Calu3 (cell line): ENCODE results near the gene SYT13. TPM values are rescaled to one million over a fixed set of nuclear protein-coding genes. Genes with fewer than 3 reads are reported as not detected.

ENCODE experiments used
- BruUV-seq: library from RNA; stranded (reverse); fragments of 400-500 nt; replicated peaks from 2 replicates; lab custom pipeline; 2021; lab: Mats Ljungman, UMichigan
- CTCF ChIA-PET: fragments of 300-600 bp; sonication (Branson Sonifier 250); formaldehyde crosslinking; loops from one replicate; lab custom pipeline; 2022; ENCODE audit warnings: antibody characterized with exemption; lab: Charles Lee
- DNase-seq: peaks from one replicate; pipeline ENCODE4 v3.0.0; 2022
- H3K27ac Mint-ChIP-seq: one replicate; pipeline ENCODE4 v1.8.0; 2022; ENCODE audit warnings: mixed read lengths; ENCODE audit not compliant: unreplicated experiment
- H3K27me3 Mint-ChIP-seq: one replicate; pipeline ENCODE4 v1.8.0; 2022; ENCODE audit warnings: mixed read lengths; ENCODE audit not compliant: unreplicated experiment
- H3K36me3 Mint-ChIP-seq: one replicate; pipeline ENCODE4 v1.8.0; 2022; ENCODE audit warnings: mild to moderate bottlenecking, moderate library complexity, mixed read lengths; ENCODE audit not compliant: insufficient read depth, unreplicated experiment
- H3K4me1 Mint-ChIP-seq: one replicate; pipeline ENCODE4 v1.8.0; 2022; ENCODE audit warnings: mild to moderate bottlenecking, low read depth, mixed read lengths; ENCODE audit not compliant: unreplicated experiment
- H3K4me3 Mint-ChIP-seq: one replicate; pipeline ENCODE4 v1.8.0; 2022; ENCODE audit warnings: mild to moderate bottlenecking, low read depth, moderate library complexity, mixed read lengths; ENCODE audit not compliant: unreplicated experiment
- H3K9me3 Mint-ChIP-seq: one replicate; pipeline ENCODE4 v1.8.0; 2022; ENCODE audit warnings: low read depth, mixed read lengths; ENCODE audit not compliant: unreplicated experiment
- intact Hi-C: fragments of 100-400 bp; cut with micrococcal nuclease; formaldehyde crosslinking; loops from one replicate; pipeline ENCODE4 v1.10.0; 2022; ENCODE audit not compliant: unreplicated experiment
- total RNA-seq: library from RNA; stranded (reverse); gene quantifications from 2 replicates; pipeline ENCODE4 v1.2.3, GENCODE V29; 2022
- TF ChIP-seq, protein P1 (sequence below): fragments of 200-600 bp; IDR thresholded peaks from one replicate; pipeline ENCODE4 v1.8.0; 2022; ENCODE audit warnings: antibody characterized with exemption; ENCODE audit not compliant: unreplicated experiment

SYT13 gene
- total RNA-seq, 1 experiment from 2014 or later: 36.8 TPM

- TF ChIP-seq, protein P1, sequence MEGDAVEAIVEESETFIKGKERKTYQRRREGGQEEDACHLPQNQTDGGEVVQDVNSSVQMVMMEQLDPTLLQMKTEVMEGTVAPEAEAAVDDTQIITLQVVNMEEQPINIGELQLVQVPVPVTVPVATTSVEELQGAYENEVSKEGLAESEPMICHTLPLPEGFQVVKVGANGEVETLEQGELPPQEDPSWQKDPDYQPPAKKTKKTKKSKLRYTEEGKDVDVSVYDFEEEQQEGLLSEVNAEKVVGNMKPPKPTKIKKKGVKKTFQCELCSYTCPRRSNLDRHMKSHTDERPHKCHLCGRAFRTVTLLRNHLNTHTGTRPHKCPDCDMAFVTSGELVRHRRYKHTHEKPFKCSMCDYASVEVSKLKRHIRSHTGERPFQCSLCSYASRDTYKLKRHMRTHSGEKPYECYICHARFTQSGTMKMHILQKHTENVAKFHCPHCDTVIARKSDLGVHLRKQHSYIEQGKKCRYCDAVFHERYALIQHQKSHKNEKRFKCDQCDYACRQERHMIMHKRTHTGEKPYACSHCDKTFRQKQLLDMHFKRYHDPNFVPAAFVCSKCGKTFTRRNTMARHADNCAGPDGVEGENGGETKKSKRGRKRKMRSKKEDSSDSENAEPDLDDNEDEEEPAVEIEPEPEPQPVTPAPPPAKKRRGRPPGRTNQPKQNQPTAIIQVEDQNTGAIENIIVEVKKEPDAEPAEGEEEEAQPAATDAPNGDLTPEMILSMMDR: no peak
- Mint-ChIP-seq H3K9me3 (no peaks in the 10 kb centered on the region), H3K4me1 (no peaks in the 10 kb centered on the region), H3K27me3 (peaks cover 54% of the 10 kb centered on the region), H3K36me3 (no peaks in the 10 kb centered on the region), H3K4me3 (no peak overlapping the region), H3K27ac (no peak overlapping the region)
- no peak for DNase-seq
- CTCF ChIA-PET: interaction anchor here (1.2 kb wide), 1 partner anchor 382 kb away, joined by 3 read pairs; no protein-coding TSS in a partner anchor
- intact Hi-C loops: no loop called here
- no TSS peak for BruUV-seq
These were observed 32.4 kb upstream of the SYT13 start for GRCh38 chr11:45318516-45318915.

DNA sequence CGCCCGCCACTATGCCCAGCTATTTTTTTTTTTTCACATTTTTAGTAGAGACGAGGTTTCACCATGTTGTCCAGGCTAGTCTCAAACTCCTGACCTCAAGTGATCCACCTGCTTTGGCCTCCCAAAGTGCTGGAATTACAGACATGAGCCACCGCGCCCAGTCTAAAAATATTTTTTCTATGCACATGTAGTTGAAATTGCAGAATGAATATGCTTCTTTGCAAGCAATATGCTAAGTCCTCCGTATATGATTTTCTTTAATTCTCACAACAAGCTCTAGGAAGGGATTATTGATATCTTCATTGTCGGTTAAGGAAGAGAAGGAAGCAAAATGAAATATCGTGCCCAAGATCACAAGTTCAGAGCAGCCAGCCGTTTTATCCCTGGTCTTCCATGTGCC, 30.1 kb upstream of the SYT13 start:
- Mint-ChIP-seq H3K27me3 (peaks cover 42% of the 10 kb centered on the region), H3K4me3 (no peak overlapping the region), H3K9me3 (no peaks in the 10 kb centered on the region), H3K27ac (no peak overlapping the region), H3K36me3 (no peaks in the 10 kb centered on the region), H3K4me1 (no peaks in the 10 kb centered on the region)
- no TSS peak for BruUV-seq
- DNase-seq: no peak
- intact Hi-C loops: no loop called here
- CTCF ChIA-PET: no interaction called here
- TF ChIP-seq, protein P1: no peak

GRCh38 chr11:45314900-45315299, 28.8 kb upstream of the SYT13 start:
- intact Hi-C loops: no loop called here
- H3K27me3 Mint-ChIP-seq: peaks cover 46% of the 10 kb centered on the region
- TF ChIP-seq, protein P1: no peak

DNA sequence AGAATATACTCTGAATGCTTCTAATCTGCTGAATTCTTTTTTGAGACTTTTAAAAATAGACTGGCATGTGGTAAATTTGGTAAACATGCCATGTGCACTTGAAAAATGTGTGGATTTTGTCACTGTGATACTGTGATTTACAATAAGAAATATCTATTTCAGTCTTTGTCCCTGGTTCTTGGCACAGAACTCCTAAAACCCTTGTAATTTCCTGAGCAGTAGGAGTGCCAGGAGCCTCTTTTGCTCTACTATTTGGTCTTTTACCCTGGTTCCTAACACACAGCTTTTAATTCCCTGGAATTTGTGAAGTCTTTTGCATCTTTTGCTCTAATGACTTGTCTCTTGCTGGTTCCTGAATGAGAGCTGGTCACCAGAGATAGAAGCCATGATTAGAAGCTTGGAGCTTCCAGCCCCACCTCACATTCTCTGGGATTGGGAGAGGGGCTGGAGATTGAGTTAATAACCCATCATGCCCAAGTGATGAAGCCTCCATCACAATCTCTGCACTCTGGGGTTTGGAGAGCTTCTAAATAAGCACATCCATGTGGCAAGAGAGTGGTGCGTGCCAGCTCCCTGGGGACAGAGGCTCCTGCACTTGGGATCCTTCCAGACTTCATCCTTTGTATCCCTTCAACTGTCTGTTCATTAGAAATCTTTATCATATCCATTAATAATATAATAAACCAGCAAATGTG, 27.2 kb upstream of the SYT13 start:
- no peak overlapping the region for H3K4me3 Mint-ChIP-seq
- no peaks in the 10 kb centered on the region for H3K36me3 Mint-ChIP-seq
- no peak overlapping the region for H3K27ac Mint-ChIP-seq
- H3K4me1 Mint-ChIP-seq: no peaks in the 10 kb centered on the region
- intact Hi-C loops: no loop called here
- no peak for DNase-seq
- no TSS peak for BruUV-seq
- no peaks in the 10 kb centered on the region for H3K9me3 Mint-ChIP-seq
- CTCF ChIA-PET: no interaction called here
- peaks cover 51% of the 10 kb centered on the region for H3K27me3 Mint-ChIP-seq
- TF ChIP-seq, protein P1: no peak

More at GRCh38 chr11:45314900-45315299, 28.8 kb upstream of the SYT13 start:
- no peak overlapping the region for H3K27ac Mint-ChIP-seq
- H3K4me3 Mint-ChIP-seq: no peak overlapping the region
- no peaks in the 10 kb centered on the region for H3K4me1 Mint-ChIP-seq
- no peaks in the 10 kb centered on the region for H3K36me3 Mint-ChIP-seq
- no TSS peak for BruUV-seq
- CTCF ChIA-PET: no interaction called here
- no peak for DNase-seq
- H3K9me3 Mint-ChIP-seq: no peaks in the 10 kb centered on the region
